Measurements from ENCODE around the gene SPTSSB. TPM values are rescaled to one million over a fixed set of nuclear protein-coding genes. Genes with fewer than 3 reads are reported as not detected.
A peak's percentile ranks its signal among the peaks of the same experiment; 100 is the strongest.

SPTSSB gene
- total RNA-seq, 1 experiment from 2014 or later, result 0.31 TPM

- DNase-seq, result no peak
- Histone ChIP-seq H3K36me3 (replicated peaks; ENCODE audit: control insufficient read depth, insufficient read depth, low read length) (no peaks in the 10 kb centered on the region), H3K4me3 (ENCODE audit: insufficient read depth, low read depth, low read length) (no peak overlapping the region), H3K27me3 (ENCODE audit: control insufficient read depth, insufficient read depth, low read length) (no peaks in the 10 kb centered on the region)
These were observed 34.7 kb downstream of the SPTSSB start for GRCh38 chr3:161336661-161337060.

GRCh38 chr3:161333696-161334095, 37.6 kb downstream of the SPTSSB start:
- Histone ChIP-seq H3K36me3 (replicated peaks; ENCODE audit: control insufficient read depth, insufficient read depth, low read length) (no peaks in the 10 kb centered on the region), H3K4me3 (ENCODE audit: insufficient read depth, low read depth, low read length) (no peak overlapping the region), H3K27me3 (ENCODE audit: control insufficient read depth, insufficient read depth, low read length) (no peaks in the 10 kb centered on the region)
- DNase-seq, result no peak

- no peaks in the 10 kb centered on the region for H3K36me3 ChIP-seq (replicated peaks; ENCODE audit: control insufficient read depth, insufficient read depth, low read length)
- DNase-seq, result no peak
- H3K4me3 ChIP-seq (ENCODE audit: insufficient read depth, low read depth, low read length), result no peak overlapping the region
- no peaks in the 10 kb centered on the region for H3K27me3 ChIP-seq (ENCODE audit: control insufficient read depth, insufficient read depth, low read length)
These were observed 38.5 kb downstream of the SPTSSB start for GRCh38 chr3:161332792-161333191.

GRCh38 chr3:161325059-161325458, 46.3 kb downstream of the SPTSSB start:
- Histone ChIP-seq H3K27me3 (ENCODE audit: control insufficient read depth, insufficient read depth, low read length) (no peaks in the 10 kb centered on the region), H3K36me3 (replicated peaks; ENCODE audit: control insufficient read depth, insufficient read depth, low read length) (no peaks in the 10 kb centered on the region), H3K4me3 (ENCODE audit: insufficient read depth, low read depth, low read length) (no peak overlapping the region)
- no peak for DNase-seq

GRCh38 chr3:161323926-161324621, 47.2 kb downstream of the SPTSSB start:
- no peak overlapping the region for H3K4me3 ChIP-seq (ENCODE audit: insufficient read depth, low read depth, low read length)
- DNase-seq, result no peak

GRCh38 chr3:161322781-161323568, 48.3 kb downstream of the SPTSSB start:
- no peak for DNase-seq
- H3K27me3 ChIP-seq (ENCODE audit: control insufficient read depth, insufficient read depth, low read length), result no peaks in the 10 kb centered on the region
- H3K36me3 ChIP-seq (replicated peaks; ENCODE audit: control insufficient read depth, insufficient read depth, low read length), result no peaks in the 10 kb centered on the region
- H3K4me3 ChIP-seq (ENCODE audit: insufficient read depth, low read depth, low read length), result no peak overlapping the region

More at GRCh38 chr3:161323926-161324621, 47.2 kb downstream of the SPTSSB start:
- H3K36me3 ChIP-seq (replicated peaks; ENCODE audit: control insufficient read depth, insufficient read depth, low read length), result no peaks in the 10 kb centered on the region
- no peaks in the 10 kb centered on the region for H3K27me3 ChIP-seq (ENCODE audit: control insufficient read depth, insufficient read depth, low read length)

GRCh38 chr3:161320837-161321236, 50.5 kb downstream of the SPTSSB start:
- no peak overlapping the region for H3K4me3 ChIP-seq (ENCODE audit: insufficient read depth, low read depth, low read length)
- H3K27me3 ChIP-seq (ENCODE audit: control insufficient read depth, insufficient read depth, low read length), result no peaks in the 10 kb centered on the region
- H3K36me3 ChIP-seq (replicated peaks; ENCODE audit: control insufficient read depth, insufficient read depth, low read length), result no peaks in the 10 kb centered on the region
- DNase-seq, result no peak

- DNase-seq, result no peak
- Histone ChIP-seq H3K36me3 (replicated peaks; ENCODE audit: control insufficient read depth, insufficient read depth, low read length) (no peaks in the 10 kb centered on the region), H3K4me3 (ENCODE audit: insufficient read depth, low read depth, low read length) (no peak overlapping the region), H3K27me3 (ENCODE audit: control insufficient read depth, insufficient read depth, low read length) (no peaks in the 10 kb centered on the region)
These were observed 51.5 kb downstream of the SPTSSB start for GRCh38 chr3:161319867-161320266.

GRCh38 chr3:161317077-161317476, 54.2 kb downstream of the SPTSSB start:
- Histone ChIP-seq H3K4me3 (ENCODE audit: insufficient read depth, low read depth, low read length) (no peak overlapping the region), H3K36me3 (replicated peaks; ENCODE audit: control insufficient read depth, insufficient read depth, low read length) (no peaks in the 10 kb centered on the region), H3K27me3 (ENCODE audit: control insufficient read depth, insufficient read depth, low read length) (no peaks in the 10 kb centered on the region)
- no peak for DNase-seq

- no peaks in the 10 kb centered on the region for H3K36me3 ChIP-seq (replicated peaks; ENCODE audit: control insufficient read depth, insufficient read depth, low read length)
- no peak overlapping the region for H3K4me3 ChIP-seq (ENCODE audit: insufficient read depth, low read depth, low read length)
- H3K27me3 ChIP-seq (ENCODE audit: control insufficient read depth, insufficient read depth, low read length), result no peaks in the 10 kb centered on the region
- no peak for DNase-seq
These were observed 55.2 kb downstream of the SPTSSB start for GRCh38 chr3:161316006-161316689.

GRCh38 chr3:161314836-161315395, 56.4 kb downstream of the SPTSSB start:
- Histone ChIP-seq H3K27me3 (ENCODE audit: control insufficient read depth, insufficient read depth, low read length) (no peaks in the 10 kb centered on the region), H3K4me3 (ENCODE audit: insufficient read depth, low read depth, low read length) (no peak overlapping the region), H3K36me3 (replicated peaks; ENCODE audit: control insufficient read depth, insufficient read depth, low read length) (no peaks in the 10 kb centered on the region)
- DNase-seq, result no peak

GRCh38 chr3:161310649-161311423, 60.5 kb downstream of the SPTSSB start:
- no peak for DNase-seq
- no peaks in the 10 kb centered on the region for H3K36me3 ChIP-seq (replicated peaks; ENCODE audit: control insufficient read depth, insufficient read depth, low read length)
- no peak overlapping the region for H3K4me3 ChIP-seq (ENCODE audit: insufficient read depth, low read depth, low read length)
- H3K27me3 ChIP-seq (ENCODE audit: control insufficient read depth, insufficient read depth, low read length), result no peaks in the 10 kb centered on the region

GRCh38 chr3:161305095-161305991, 66.0 kb downstream of the SPTSSB start:
- no peak overlapping the region for H3K4me3 ChIP-seq (ENCODE audit: insufficient read depth, low read depth, low read length)
- H3K36me3 ChIP-seq (replicated peaks; ENCODE audit: control insufficient read depth, insufficient read depth, low read length), result no peaks in the 10 kb centered on the region
- H3K27me3 ChIP-seq (ENCODE audit: control insufficient read depth, insufficient read depth, low read length), result no peaks in the 10 kb centered on the region
- peak; percentile 14 for DNase-seq

Data from H7 (cell line).